HUDEP-2 (cell line): Measurements from ENCODE around the gene METTL26.

Source experiments
- DNase-seq, 76 experiments: peaks; one replicate each; lab custom pipeline; 2025; ENCODE audit not compliant: unreplicated experiment in 76 of 76; lab: John Stamatoyannopoulos, UW

METTL26 gene

GRCh38 chr16:675884-676564 lies 39.9 kb upstream of the METTL26 start:
- no peak for DNase-seq

- peak in 8 of 76 experiments; percentile 10 to 43 (median 24) for DNase-seq
These were observed 39.1 kb upstream of the METTL26 start, which contains the start of gene RHBDL1 for GRCh38 chr16:674968-675883. Gene RHBDL1, plus strand, starts transcription at chr16:675671. Its CDS starts 120 bp downstream, at chr16:675791.

GRCh38 chr16:674214-674881 lies 38.2 kb upstream of the METTL26 start:
- DNase-seq = no peak

- no peak for DNase-seq
These were observed 37.4 kb upstream of the METTL26 start for GRCh38 chr16:673399-673991.

GRCh38 chr16:672851-673250 lies 36.7 kb upstream of the METTL26 start:
- no peak for DNase-seq

GRCh38 chr16:672371-672770 lies 36.3 kb upstream of the METTL26 start:
- no peak for DNase-seq

- DNase-seq = no peak
These were observed 35.4 kb upstream of the METTL26 start for GRCh38 chr16:671353-672131.

- DNase-seq = no peak
These were observed 34.6 kb upstream of the METTL26 start for GRCh38 chr16:670485-671352.

GRCh38 chr16:669666-670065 lies 33.6 kb upstream of the METTL26 start:
- DNase-seq = no peak

GRCh38 chr16:668519-669171 lies 32.5 kb upstream of the METTL26 start:
- DNase-seq = peak in 2 of 76 experiments; percentile 17 to 38

- peak in 72 of 76 experiments; percentile 38 to 93 (median 85) for DNase-seq
These were observed 31.8 kb upstream of the METTL26 start, which contains the start of gene RHOT2 for GRCh38 chr16:667780-668518. Gene RHOT2, plus strand, starts transcription at chr16:668132. Its CDS starts 68 bp downstream, at chr16:668200.

- DNase-seq = no peak
These were observed 31.1 kb upstream of the METTL26 start for GRCh38 chr16:667113-667779.

GRCh38 chr16:666572-666971 lies 30.5 kb upstream of the METTL26 start:
- DNase-seq = no peak

GRCh38 chr16:662597-662996 lies 26.5 kb upstream of the METTL26 start:
- DNase-seq = no peak

GRCh38 chr16:662095-662494 lies 26.0 kb upstream of the METTL26 start:
- no peak for DNase-seq

GRCh38 chr16:661184-661821 lies 25.2 kb upstream of the METTL26 start:
- no peak for DNase-seq
